ENCODE results near the gene MYBL2.

DNA sequence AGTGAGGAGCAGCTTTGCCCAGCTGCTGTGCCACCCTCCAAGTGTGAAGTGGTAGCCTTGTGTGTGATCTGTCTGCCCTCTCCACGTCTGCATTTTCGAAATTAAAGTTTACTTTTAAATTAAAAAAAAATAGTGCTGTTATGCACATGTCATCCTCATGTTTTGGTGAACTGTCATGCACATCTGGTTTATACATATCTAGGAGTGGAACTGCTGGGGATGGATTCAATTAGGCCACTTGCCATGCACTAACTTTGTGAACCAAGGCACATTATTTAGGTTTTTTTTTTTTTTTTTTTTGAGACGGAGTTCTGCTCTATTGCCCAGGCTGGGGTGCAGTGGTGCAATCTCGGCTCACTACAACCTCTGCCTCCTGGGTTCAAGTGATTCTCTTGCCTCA, 56.3 kb downstream of the MYBL2 start:
- TF ChIP-seq, protein P1, sequence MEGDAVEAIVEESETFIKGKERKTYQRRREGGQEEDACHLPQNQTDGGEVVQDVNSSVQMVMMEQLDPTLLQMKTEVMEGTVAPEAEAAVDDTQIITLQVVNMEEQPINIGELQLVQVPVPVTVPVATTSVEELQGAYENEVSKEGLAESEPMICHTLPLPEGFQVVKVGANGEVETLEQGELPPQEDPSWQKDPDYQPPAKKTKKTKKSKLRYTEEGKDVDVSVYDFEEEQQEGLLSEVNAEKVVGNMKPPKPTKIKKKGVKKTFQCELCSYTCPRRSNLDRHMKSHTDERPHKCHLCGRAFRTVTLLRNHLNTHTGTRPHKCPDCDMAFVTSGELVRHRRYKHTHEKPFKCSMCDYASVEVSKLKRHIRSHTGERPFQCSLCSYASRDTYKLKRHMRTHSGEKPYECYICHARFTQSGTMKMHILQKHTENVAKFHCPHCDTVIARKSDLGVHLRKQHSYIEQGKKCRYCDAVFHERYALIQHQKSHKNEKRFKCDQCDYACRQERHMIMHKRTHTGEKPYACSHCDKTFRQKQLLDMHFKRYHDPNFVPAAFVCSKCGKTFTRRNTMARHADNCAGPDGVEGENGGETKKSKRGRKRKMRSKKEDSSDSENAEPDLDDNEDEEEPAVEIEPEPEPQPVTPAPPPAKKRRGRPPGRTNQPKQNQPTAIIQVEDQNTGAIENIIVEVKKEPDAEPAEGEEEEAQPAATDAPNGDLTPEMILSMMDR (IDR thresholded peaks at IDR 0.05 in 8 of 11, conservative IDR thresholded peaks at IDR 0.05 in 3 of 11) = no peak
- TF ChIP-seq POLR2AphosphoS5 (IDR thresholded peaks at IDR 0.05) = no peak

Measured in spleen (tissue), 7 donors.